Kasumi-1 (cell line): ENCODE results near the gene KRT6A.
A peak's percentile ranks its signal among the peaks of the same experiment; 100 is the strongest.

Experiments used
- DNase-seq, 2 experiments: peaks; one replicate each; lab custom pipeline; 2025; lab: John Stamatoyannopoulos, UW

The KRT6A gene

DNA sequence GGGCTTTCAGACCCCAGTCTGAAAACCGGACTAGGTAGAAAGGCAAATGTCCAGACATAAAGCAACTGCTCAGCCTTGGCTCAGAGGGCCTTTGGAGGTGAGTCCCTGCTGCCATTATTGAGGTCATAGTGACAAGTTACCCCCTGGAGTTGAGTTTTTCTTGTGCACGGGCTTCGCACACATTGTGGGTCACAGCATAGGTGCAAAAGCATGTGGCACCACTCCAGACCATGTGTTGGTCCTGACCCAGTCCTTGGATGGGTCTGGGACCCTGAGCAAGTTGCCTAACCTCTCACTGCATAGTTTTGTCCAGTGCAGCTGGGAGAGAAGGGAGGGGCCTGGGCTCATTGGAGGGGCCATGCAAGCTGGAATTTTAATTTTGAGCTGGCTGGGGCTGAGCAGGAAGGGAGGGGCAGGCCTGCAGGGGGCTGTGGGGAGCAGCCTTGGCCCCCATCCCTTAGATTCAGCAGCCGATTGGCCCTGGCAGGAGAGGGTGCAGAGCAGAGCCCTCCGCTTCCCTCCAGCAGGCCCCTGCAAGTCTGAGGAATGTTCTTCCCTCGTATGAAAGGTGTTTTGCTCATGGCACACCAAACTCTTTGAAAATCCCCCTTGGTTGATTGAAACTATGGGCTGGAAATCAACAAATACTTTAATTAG lies 31.3 kb upstream of the KRT6A start:
- DNase-seq = no peak

- DNase-seq = no peak
Observed at GRCh38 chr12:52523824-52524223, 30.8 kb upstream of the KRT6A start.

DNA sequence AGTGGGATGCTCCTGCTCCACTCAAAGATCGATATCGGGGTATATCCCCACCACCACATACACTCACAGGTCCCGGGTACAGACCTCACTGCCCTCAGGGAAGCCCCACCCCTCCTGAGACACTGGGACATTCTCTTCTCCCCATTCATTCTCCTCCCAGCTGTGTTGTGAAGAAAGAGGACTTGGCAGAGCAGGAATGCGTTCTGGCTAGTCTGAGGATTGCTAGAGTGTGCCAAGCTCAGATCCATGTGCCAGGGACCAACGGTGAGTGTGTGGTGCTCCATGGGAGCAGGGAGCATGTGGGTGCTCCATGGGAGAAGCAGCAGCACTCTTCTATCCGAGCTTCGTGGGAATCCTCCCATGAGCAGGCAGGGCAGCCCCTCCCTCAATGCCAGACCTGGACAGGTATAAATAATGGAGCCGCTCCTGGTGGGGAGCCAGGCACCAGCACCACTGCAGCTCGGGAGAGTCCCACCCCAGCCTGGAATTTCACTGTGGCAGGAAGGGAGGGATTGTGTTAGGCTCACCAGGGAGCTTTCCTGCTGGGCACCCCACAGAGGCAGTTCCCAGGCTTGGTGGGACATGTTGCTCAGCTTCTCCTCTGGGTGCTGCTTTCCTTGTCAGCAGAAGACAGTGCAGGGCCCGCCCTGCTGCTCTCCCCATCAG lies 29.4 kb upstream of the KRT6A start:
- DNase-seq = no peak

DNA sequence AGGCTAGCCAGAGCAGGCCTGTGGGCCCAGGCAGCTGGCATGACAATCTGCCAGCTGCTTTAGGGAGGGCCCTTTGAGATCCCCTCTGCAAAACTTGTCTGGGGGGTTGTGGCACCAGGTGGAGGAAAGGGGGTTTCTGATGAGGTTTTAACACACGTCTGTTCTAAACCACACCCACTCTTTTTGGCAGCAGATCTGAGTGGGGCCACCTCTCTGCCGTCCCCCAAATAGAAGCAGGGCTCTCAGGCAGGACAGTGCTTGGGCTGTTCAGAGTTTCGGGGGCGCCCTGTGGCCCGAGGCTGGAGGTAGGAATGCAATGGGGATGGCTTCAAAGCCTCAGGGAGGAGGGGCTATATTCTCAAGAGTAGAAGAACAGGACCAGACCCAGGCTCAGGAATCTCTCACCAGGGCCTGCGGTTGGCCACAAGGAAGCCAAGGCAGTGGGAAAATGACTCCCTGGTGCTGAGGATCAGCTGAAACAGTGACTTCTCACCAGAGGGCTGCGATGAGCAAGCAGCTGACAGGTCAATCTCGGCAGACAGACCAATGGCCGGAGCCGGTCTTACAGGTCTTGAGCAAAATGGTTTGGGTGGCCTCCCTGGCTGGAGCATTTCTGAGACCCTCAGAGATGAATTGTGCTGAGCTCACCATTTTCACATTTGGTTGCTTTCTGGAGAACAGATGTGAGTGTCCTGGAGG lies 28.7 kb upstream of the KRT6A start:
- DNase-seq = no peak

- DNase-seq = no peak
Observed at GRCh38 chr12:52521175-52521567, 28.1 kb upstream of the KRT6A start.

DNA sequence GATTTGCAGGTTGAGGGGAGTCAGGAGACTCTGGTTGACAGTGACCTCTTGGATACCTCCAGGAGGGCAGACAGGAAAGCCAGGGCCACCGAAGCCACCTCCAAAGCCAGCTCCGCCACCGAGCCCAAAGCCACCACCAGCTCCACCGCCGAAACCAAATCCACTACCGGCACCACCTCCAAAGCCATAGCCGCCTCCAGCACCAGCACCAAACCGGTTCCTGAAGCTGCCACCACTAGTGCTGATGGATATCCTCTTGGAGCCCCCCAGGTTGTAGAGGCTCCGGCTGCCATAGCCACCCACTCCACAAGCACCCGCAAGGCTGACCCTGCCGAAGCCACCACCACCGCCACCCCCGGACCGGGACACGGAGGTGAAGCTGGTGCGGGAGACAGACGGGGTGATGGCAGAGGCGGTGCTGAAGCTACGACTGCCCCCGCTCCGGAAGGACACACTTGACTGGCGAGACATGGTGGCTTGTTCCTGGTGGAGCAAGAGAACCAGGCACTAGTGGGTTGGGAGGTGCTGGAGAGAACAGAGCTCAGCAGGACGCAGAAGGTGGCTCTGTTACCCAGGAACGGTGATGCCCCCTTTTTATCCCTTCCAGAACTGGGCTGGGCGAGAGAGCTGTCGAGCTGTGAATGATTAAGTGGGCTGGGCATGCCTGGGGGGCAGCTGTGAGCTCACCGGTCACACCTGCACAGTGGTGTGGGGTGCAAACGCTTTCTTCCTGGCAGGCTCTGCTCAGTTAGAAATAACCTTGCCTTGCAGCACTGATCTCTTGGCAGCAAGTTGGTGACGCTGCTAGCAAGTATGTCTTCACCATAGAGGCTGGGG lies 27.0 kb upstream of the KRT6A start, which contains the start of gene KRT5:
Gene KRT5 (minus strand): TSS at position 569 of the 837 bp plus-strand sequence. CDS start 98 bp downstream, at position 471.
- no peak for DNase-seq

- DNase-seq = no peak
Observed at GRCh38 chr12:52519387-52519703, 26.3 kb upstream of the KRT6A start.

- DNase-seq = no peak
Observed at GRCh38 chr12:52518574-52519386, 25.7 kb upstream of the KRT6A start.

DNA sequence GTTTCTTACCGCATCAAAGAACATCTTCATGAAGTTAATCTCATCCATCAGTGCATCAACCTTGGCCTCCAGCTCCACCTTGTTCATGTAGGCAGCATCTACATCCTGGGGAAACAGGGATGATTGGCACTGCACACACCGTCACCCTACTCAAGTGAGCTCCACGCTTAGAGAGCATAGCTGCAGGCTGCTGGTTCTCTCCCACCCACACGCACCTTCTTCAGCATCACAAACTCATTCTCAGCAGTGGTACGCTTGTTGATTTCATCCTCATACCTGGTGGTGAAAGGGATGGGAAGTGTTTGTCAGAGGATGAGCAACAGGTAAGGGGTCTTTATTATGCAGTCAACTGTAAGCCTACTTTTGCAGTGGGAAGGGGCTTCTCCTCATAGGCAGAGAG lies 24.8 kb upstream of the KRT6A start:
- DNase-seq = no peak

DNA sequence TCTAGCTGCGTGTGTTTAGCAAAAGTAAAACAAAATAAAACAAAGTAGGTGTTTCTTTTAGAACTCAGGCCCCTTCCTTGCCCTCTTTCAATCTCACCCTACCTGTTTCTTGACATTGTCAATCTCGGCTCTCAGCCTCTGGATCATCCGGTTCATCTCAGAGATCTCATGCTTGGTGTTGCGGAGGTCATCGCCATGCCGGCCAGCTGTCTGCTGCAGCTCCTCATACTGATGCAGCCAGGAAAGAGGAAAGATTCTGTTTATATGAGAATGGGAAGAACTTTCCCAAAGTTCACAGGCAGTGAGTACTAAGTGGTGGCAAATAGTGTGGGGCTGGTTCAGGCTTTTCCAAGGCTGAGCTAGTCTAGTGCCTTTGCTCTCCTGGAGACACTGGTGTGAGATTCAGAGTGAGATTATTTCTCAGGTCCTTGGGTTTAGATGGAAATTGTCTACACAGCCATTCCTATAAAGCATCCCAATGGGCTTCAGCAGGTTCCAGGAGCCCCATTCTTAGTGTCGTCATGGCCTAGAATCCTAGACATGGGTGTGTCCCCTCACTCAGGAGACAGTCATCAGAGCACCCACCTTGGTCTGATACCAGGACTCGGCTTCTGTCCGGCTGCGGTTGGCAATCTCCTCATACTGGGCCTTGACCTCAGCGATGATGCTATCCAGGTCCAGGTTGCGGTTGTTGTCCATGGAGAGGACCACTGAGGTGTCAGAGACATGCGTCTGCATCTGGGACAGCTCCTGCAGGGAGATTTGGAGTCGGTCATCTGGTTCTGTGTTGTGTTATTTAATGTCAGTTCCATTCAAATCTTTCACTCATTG lies 24.2 kb upstream of the KRT6A start:
- no peak for DNase-seq

- DNase-seq = no peak
Observed at GRCh38 chr12:52515927-52516831, 23.1 kb upstream of the KRT6A start.

- DNase-seq = no peak
Observed at GRCh38 chr12:52515319-52515646, 22.2 kb upstream of the KRT6A start.

- DNase-seq = no peak
Observed at GRCh38 chr12:52514471-52515318, 21.6 kb upstream of the KRT6A start.

GRCh38 chr12:52513736-52514135 lies 20.7 kb upstream of the KRT6A start:
- no peak for DNase-seq

GRCh38 chr12:52508211-52508610 lies 15.2 kb upstream of the KRT6A start:
- DNase-seq = no peak

DNA sequence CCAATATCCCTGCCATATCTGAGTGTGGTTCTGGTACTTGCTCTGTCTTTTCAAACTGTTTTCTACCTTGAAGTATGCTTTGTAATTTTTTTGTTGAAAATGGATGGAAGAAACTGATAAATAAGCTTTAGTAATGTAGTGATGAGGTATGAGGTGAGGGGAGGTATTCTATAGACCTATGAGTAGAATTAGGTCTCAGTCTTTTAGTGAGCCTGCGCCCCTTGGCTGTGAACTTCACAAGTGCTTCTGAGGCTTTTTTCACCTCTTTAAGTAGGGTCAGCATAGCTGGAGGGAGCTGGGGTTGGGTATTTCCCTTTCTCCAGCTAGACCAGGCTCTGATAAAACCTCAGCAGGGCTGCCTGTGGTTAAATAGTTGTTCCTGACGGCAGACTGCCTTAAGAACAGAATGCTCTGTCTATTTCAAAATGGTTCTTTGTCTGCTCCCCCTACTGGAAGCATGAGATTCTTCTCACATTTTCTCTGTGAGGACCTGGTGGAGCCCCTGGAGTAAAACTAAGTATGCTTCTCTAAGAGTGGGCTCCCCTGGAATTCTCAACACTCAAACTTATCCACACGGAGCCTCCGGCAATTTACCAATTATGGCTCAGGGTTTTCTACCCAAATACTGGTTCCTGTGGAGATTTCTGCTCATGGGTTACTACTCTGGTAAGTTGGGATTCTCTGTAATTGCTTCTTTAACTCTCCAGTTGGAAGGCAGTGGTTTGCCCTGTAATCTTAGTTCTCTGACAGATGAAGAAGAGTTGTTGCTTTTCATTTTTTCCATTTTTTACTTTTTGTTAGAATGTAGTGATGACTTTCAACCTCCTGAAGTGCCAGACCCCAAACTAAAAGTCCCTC lies 14.0 kb upstream of the KRT6A start:
- peak; percentile 44 to 60 for DNase-seq

DNA sequence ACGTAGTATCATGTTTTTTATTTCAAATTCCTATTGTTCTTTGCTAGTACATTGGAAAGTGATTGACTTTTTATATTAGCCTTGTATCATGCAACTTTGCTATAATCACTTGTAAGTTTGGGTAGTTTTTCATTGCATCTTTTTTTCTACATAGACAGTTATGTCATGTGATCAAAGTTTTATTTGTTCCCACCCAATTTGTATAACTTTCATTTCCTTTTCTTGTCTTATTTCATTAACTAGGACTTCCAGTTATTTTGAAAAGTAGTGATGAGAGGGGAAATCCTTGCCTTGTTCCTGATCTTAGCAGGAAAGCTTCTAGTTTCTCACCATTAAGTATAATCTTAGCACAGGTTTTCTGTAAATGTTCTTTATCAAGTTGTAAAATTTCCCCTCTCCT lies 9.8 kb upstream of the KRT6A start:
- DNase-seq = no peak

GRCh38 chr12:52501490-52501889 lies 8.4 kb upstream of the KRT6A start:
- DNase-seq = no peak
